Thoracic aorta (tissue), 2 donors: Measurements from ENCODE around the gene DYRK1A. TPM values are rescaled to one million over a fixed set of nuclear protein-coding genes. Genes with fewer than 3 reads are reported as not detected.

ENCODE experiments used
- ATAC-seq: fragments of 150-250 bp; one replicate; pipeline ENCODE4 v1.8.0; 2017; ENCODE audit warnings: low read depth; ENCODE audit not compliant: insufficient number of reproducible peaks, low FRiP score
- DNase-seq: peaks from one replicate; pipeline ENCODE4 v3.0.0-alpha.2; 2020; ENCODE audit warnings: low spot score
- H3K27ac ChIP-seq, 2 donors: fragments of 200-600 bp; sonication (generic); 1 replicate in 1 of 2; 2 replicates in 1 of 2; pipeline ENCODE4 v1.5.1; 2016; ENCODE audit warnings: mild to moderate bottlenecking in 2 of 2, moderate library complexity in 2 of 2
- H3K27me3 ChIP-seq: fragments of 200-600 bp; sonication (generic); replicated peaks from 2 replicates; pipeline ENCODE4 v1.6.0; 2016; ENCODE audit warnings: mild to moderate bottlenecking; ENCODE audit not compliant: insufficient read depth
- H3K36me3 ChIP-seq: fragments of 200-600 bp; sonication (generic); one replicate; pipeline ENCODE4 v1.5.1; 2016
- H3K4me1 ChIP-seq, 2 donors: fragments of 200-600 bp; sonication (generic); 1 replicate in 1 of 2; 2 replicates in 1 of 2; pipeline versions ENCODE4 v1.5.1 to v1.6.0; 2016; ENCODE audit warnings: low read depth in 2 of 2, mild to moderate bottlenecking in 1 of 2; ENCODE audit not compliant: control insufficient read depth in 1 of 2
- H3K4me3 ChIP-seq: fragments of 200-600 bp; sonication (generic); 2 replicates; pipeline ENCODE4 v1.5.1; 2016; ENCODE audit warnings: mild to moderate bottlenecking
- H3K9me3 ChIP-seq: fragments of 200-600 bp; sonication (generic); 2 replicates; pipeline ENCODE4 v1.5.1; 2016
- CTCF ChIP-seq: fragments of 200-600 bp; sonication (generic); IDR thresholded peaks from one replicate; pipeline ENCODE4 v1.5.1; 2019; ENCODE audit warnings: antibody characterized with exemption
- total RNA-seq, 2 donors: library from RNA; depleted of rRNA; stranded (reverse); fragments of >200 nt; gene quantifications; one replicate each; pipeline versions ENCODE4 v1.1.0 to v1.2.3, GENCODE V29; 2016

DYRK1A gene
- total RNA-seq, 2 donors from 2014 or later: 77.2 to 93.8 TPM

- TF ChIP-seq CTCF: no peak
- H3K27ac ChIP-seq: no peak overlapping the region
- H3K4me3 ChIP-seq: no peak overlapping the region
- H3K27me3 ChIP-seq: no peaks in the 10 kb centered on the region
- no peaks in the 10 kb centered on the region for H3K9me3 ChIP-seq
- no peak for ATAC-seq
- peaks cover 49 to 61% of the 10 kb centered on the region in 2 donors for H3K4me1 ChIP-seq
- no peak for DNase-seq
- no peaks in the 10 kb centered on the region for H3K36me3 ChIP-seq
Measured at GRCh38 chr21:37385179-37385765, 18.7 kb downstream of the DYRK1A start.

GRCh38 chr21:37386151-37386550 is 19.6 kb downstream of the DYRK1A start:
- H3K27ac ChIP-seq: no peak overlapping the region
- no peaks in the 10 kb centered on the region for H3K27me3 ChIP-seq
- TF ChIP-seq CTCF: no peak
- peaks cover 43 to 56% of the 10 kb centered on the region in 2 donors for H3K4me1 ChIP-seq
- no peak for DNase-seq
- H3K36me3 ChIP-seq: no peaks in the 10 kb centered on the region
- H3K9me3 ChIP-seq: no peaks in the 10 kb centered on the region
- no peak overlapping the region for H3K4me3 ChIP-seq
- ATAC-seq: no peak

GRCh38 chr21:37389456-37389855 is 22.9 kb downstream of the DYRK1A start:
- DNase-seq: no peak
- H3K4me3 ChIP-seq: peak overlapping the region; percentile 32
- H3K4me1 ChIP-seq: peaks cover 51 to 64% of the 10 kb centered on the region in 2 donors
- no peaks in the 10 kb centered on the region for H3K36me3 ChIP-seq
- ATAC-seq: no peak
- H3K27ac ChIP-seq: peak overlapping the region in 1 of 2 donors; percentile 36
- no peak for TF ChIP-seq CTCF
- H3K27me3 ChIP-seq: no peaks in the 10 kb centered on the region
- no peaks in the 10 kb centered on the region for H3K9me3 ChIP-seq

- no peak for DNase-seq
Measured at GRCh38 chr21:37391666-37392065, 25.1 kb downstream of the DYRK1A start.

GRCh38 chr21:37392441-37392840 is 25.9 kb downstream of the DYRK1A start:
- H3K36me3 ChIP-seq: no peaks in the 10 kb centered on the region
- DNase-seq (no peak), ATAC-seq (no peak)
- no peaks in the 10 kb centered on the region for H3K9me3 ChIP-seq
- no peaks in the 10 kb centered on the region for H3K27me3 ChIP-seq
- H3K27ac ChIP-seq: no peak overlapping the region
- no peak for TF ChIP-seq CTCF
- peaks cover 49 to 77% of the 10 kb centered on the region in 2 donors for H3K4me1 ChIP-seq
- no peak overlapping the region for H3K4me3 ChIP-seq

More at GRCh38 chr21:37391666-37392065, 25.1 kb downstream of the DYRK1A start:
- no peak for TF ChIP-seq CTCF
- H3K27ac ChIP-seq: no peak overlapping the region
- no peaks in the 10 kb centered on the region for H3K27me3 ChIP-seq
- ATAC-seq: no peak
- H3K4me1 ChIP-seq: peaks cover 56 to 77% of the 10 kb centered on the region in 2 donors
- H3K36me3 ChIP-seq: no peaks in the 10 kb centered on the region
- no peak overlapping the region for H3K4me3 ChIP-seq
- no peaks in the 10 kb centered on the region for H3K9me3 ChIP-seq
